ENCODE results near the gene VWA5B2. TPM values are rescaled to one million over a fixed set of nuclear protein-coding genes. Genes with fewer than 3 reads are reported as not detected.

VWA5B2 gene
- total and polyA plus RNA-seq, 2 of the 4 experiments (the other 2 are of a cell fraction) = not detected

DNA sequence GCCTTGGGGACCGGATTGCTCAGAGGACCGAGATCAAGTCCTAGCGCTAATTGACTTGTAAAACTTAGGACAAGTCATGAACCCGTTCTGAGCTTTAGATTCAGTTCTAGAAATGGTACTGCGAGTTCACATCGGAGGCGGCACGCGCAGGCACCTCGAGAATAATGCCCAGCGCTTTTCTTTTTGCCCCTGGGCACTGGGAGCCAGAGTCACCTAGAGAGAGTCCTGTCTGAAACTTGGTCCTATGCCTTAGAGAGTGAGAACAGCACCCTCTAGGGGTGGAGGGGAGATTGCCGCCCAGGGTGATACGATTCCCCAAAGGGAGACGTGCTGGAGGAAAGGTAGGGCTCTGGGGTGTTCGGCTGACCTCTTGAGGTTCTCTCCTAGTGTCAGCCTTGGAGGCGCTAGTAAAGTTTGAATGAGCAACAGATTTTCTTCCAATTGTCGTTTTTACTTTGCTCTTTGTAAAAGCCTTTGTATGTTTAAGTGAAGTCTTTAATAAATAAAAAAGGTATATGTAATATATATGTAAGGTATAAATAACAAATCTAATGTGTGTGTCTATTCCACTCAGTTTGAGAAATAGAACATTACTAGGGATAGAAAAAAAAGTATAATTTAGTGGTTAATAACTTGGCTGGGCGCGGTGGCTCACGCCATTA is 20.9 kb downstream of the VWA5B2 start:
- H2BK20ac ChIP-seq (ENCODE audit: low read depth, low read length) = no peak overlapping the region
- H4K91ac ChIP-seq (ENCODE audit: insufficient read depth, low read depth, low read length) = no peak overlapping the region
- no peak overlapping the region for H2BK5ac ChIP-seq (ENCODE audit: low read depth, low read length, poor library complexity, severe bottlenecking)
- peak overlapping the region; percentile 38 for H2AK9ac ChIP-seq (replicated peaks; ENCODE audit: low read depth, low read length, poor library complexity)
- H3K9me3 ChIP-seq (ENCODE audit: control insufficient read depth, insufficient read depth, low read length) = no peaks in the 10 kb centered on the region
- peak overlapping the region; percentile 93 for H3K4me2 ChIP-seq (ENCODE audit: low read depth, low read length)
- H3K9ac ChIP-seq (ENCODE audit: low read depth, low read length) = peak overlapping the region; percentile 57; the same call in 1 of the 2 replicates
- BruUV-seq (replicated peaks) = no TSS peak
- in situ Hi-C loops (cut with MboI; ENCODE audit: low sequenced_read_pairs) = loop anchor here (10.0 to 25.0 kb wide), 2 partner anchors 355 to 788 kb away; no protein-coding TSS in a partner anchor
- H3K18ac ChIP-seq (ENCODE audit: low read depth, low read length) = no peak overlapping the region
- no peak overlapping the region for H2AK5ac ChIP-seq (ENCODE audit: low read depth, low read length)
- H2BK15ac ChIP-seq (ENCODE audit: low read depth, low read length) = no peak overlapping the region
- H3K36me3 ChIP-seq (ENCODE audit: control insufficient read depth, insufficient read depth, low read length) = peaks cover 4% of the 10 kb centered on the region; the same call in 1 of the 2 replicates
- peak overlapping the region; percentile 15; the same call in 1 of the 2 replicates for H3K14ac ChIP-seq (replicated peaks; ENCODE audit: low read depth, low read length)
- no peak overlapping the region for H2BK120ac ChIP-seq (ENCODE audit: low read depth, low read length)
- ChIA-PET POLR2A (ENCODE audit: unreplicated experiment) (no interaction called here), CTCF (interaction anchor here (0.7 to 1.2 kb wide), 5 partner anchors 8 to 73 kb away, joined by 3 to 5 read pairs (median 4); no protein-coding TSS in a partner anchor)
- no peak overlapping the region; the same call in 1 of the 2 replicates for H3K27ac ChIP-seq (ENCODE audit: insufficient read depth, low read length)
- H4K8ac ChIP-seq (ENCODE audit: low read depth in 2 of 2, low read length in 2 of 2) = no peak overlapping the region; a peak in 1 of 4 replicates
- no peaks in the 10 kb centered on the region for H3K9me1 ChIP-seq (ENCODE audit: insufficient read depth, low read length)
- no peaks in the 10 kb centered on the region; the same call in 1 of the 2 replicates for H3K4me1 ChIP-seq (ENCODE audit: control insufficient read depth, insufficient read depth, low read length)
- peak overlapping the region; percentile 65; the same call in 1 of the 2 replicates for H3K23ac ChIP-seq (ENCODE audit: low read depth, low read length)
- TF ChIP-seq MAZ (IDR thresholded peaks at IDR 0.05; ENCODE audit: borderline replicate concordance, low read depth, low read length) (0 out of 2 replicates have a peak, but pooled peaks have one; percentile 21), SMC3 (IDR thresholded peaks at IDR 0.05; ENCODE audit: low read depth, low read length) (peak; percentile 69), CEBPB (IDR thresholded peaks at IDR 0.05; ENCODE audit: low read depth, low read length) (no peak), RAD21 (IDR thresholded peaks at IDR 0.05; ENCODE audit: low read length) (peak; percentile 74)
- TF ChIP-seq, protein P1, sequence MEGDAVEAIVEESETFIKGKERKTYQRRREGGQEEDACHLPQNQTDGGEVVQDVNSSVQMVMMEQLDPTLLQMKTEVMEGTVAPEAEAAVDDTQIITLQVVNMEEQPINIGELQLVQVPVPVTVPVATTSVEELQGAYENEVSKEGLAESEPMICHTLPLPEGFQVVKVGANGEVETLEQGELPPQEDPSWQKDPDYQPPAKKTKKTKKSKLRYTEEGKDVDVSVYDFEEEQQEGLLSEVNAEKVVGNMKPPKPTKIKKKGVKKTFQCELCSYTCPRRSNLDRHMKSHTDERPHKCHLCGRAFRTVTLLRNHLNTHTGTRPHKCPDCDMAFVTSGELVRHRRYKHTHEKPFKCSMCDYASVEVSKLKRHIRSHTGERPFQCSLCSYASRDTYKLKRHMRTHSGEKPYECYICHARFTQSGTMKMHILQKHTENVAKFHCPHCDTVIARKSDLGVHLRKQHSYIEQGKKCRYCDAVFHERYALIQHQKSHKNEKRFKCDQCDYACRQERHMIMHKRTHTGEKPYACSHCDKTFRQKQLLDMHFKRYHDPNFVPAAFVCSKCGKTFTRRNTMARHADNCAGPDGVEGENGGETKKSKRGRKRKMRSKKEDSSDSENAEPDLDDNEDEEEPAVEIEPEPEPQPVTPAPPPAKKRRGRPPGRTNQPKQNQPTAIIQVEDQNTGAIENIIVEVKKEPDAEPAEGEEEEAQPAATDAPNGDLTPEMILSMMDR (conservative IDR thresholded peaks at IDR 0.05; ENCODE audit: low read depth, low read length) = peak; percentile 89
- TF ChIP-seq, protein P2, sequence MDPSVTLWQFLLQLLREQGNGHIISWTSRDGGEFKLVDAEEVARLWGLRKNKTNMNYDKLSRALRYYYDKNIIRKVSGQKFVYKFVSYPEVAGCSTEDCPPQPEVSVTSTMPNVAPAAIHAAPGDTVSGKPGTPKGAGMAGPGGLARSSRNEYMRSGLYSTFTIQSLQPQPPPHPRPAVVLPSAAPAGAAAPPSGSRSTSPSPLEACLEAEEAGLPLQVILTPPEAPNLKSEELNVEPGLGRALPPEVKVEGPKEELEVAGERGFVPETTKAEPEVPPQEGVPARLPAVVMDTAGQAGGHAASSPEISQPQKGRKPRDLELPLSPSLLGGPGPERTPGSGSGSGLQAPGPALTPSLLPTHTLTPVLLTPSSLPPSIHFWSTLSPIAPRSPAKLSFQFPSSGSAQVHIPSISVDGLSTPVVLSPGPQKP (IDR thresholded peaks at IDR 0.05; ENCODE audit: borderline replicate concordance, low read depth, low read length) = no peak
- TF ChIP-seq, protein P3, sequence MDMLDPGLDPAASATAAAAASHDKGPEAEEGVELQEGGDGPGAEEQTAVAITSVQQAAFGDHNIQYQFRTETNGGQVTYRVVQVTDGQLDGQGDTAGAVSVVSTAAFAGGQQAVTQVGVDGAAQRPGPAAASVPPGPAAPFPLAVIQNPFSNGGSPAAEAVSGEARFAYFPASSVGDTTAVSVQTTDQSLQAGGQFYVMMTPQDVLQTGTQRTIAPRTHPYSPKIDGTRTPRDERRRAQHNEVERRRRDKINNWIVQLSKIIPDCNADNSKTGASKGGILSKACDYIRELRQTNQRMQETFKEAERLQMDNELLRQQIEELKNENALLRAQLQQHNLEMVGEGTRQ (IDR thresholded peaks at IDR 0.05; ENCODE audit: low read depth, low read length) = no peak
- H4K5ac ChIP-seq (ENCODE audit: low read depth, low read length) = no peak overlapping the region
- DNase-seq (peak; percentile 83), ATAC-seq (ENCODE audit: low read depth) (peak; percentile 65)
- peaks cover 7 to 21% of the 10 kb centered on the region in 2 experiments for H3K79me1 ChIP-seq (ENCODE audit: low read depth in 1 of 2, low read length in 2 of 2)
- H4K20me1 ChIP-seq (ENCODE audit: insufficient read depth, low read length) = no peaks in the 10 kb centered on the region; the same call in 1 of the 2 replicates
- no peak overlapping the region for H3K56ac ChIP-seq (ENCODE audit: extremely low read depth, insufficient read depth, low read length)
- H3K4me3 ChIP-seq (ENCODE audit: insufficient read depth, low read depth, low read length) = peak overlapping the region; percentile 97
- dilution Hi-C loops (cut with HindIII; ENCODE audit: low sequenced_read_pairs, unreplicated experiment) = no loop called here
- H3K4ac ChIP-seq (ENCODE audit: low read depth, low read length) = no peak overlapping the region
- intact Hi-C loops (cut with micrococcal nuclease) = loop anchor here (5.0 to 10.0 kb wide), 2 partner anchors 103 to 235 kb away; partner anchors contain the start of gene ABCC5
- 2% methylated on average over 10 of the region's 20 CpGs; no CpG with 5 or more reads in 1 of the 2 experiments for WGBS, 2 experiments (ENCODE audit: extremely low coverage in 2 of 2, insufficient read length in 1 of 2)
- peak overlapping the region; percentile 99 for H2AFZ ChIP-seq (replicated peaks; ENCODE audit: low read length, poor library complexity)
- no peaks in the 10 kb centered on the region for H3K27me3 ChIP-seq (ENCODE audit: control insufficient read depth, insufficient read depth, low read length)
